Keratinocyte (primary cell): Measurements from ENCODE around the gene SLC7A14.

Experiments used
- CTCF ChIP-seq, 3 experiments: IDR thresholded peaks in 1 of 3; conservative IDR thresholded peaks in 1 of 3; optimal IDR thresholded peaks in 1 of 3; 2 replicates in 2 of 3; 3 replicates in 1 of 3; pipeline versions ENCODE3 to v1.5.1; 2011; ENCODE audit warnings: low read length in 3 of 3, mild to moderate bottlenecking in 3 of 3, moderate library complexity in 2 of 3, control low read depth in 1 of 3, inconsistent platforms in 1 of 3; ENCODE audit not compliant: insufficient read depth in 2 of 3; ENCODE audit errors: extremely low read depth in 1 of 3
- EZH2 ChIP-seq: IDR thresholded peaks from one replicate; pipeline ENCODE4 v1.6.1; 2012; ENCODE audit warnings: inconsistent platforms, mild to moderate bottlenecking, low read length, moderate library complexity

- peak in 2 of 3 experiments; percentile 20 to 34 for TF ChIP-seq CTCF (optimal IDR thresholded peaks at IDR 0.05 in 1 of 3, IDR thresholded peaks at IDR 0.05 in 1 of 3, conservative IDR thresholded peaks at IDR 0.05 in 1 of 3; ENCODE audit: extremely low read depth in 1 of 3, insufficient read depth in 2 of 3, low read length in 3 of 3)
- no peak for TF ChIP-seq EZH2
Measured at GRCh38 chr3:170483485-170484262, 102.2 kb downstream of the SLC7A14 start.
